GM23338 (cell line): ENCODE data around the gene CDH20. TPM values are rescaled to one million over a fixed set of nuclear protein-coding genes. Genes with fewer than 3 reads are reported as not detected.
A peak's percentile ranks its signal among the peaks of the same experiment; 100 is the strongest.

Experiments used
- ATAC-seq: fragments of 200-7000 bp; cut with Tn5 transposase; 3 replicates; pipeline ENCODE4 v1.9.1; 2020
- DNase-seq: peaks from one replicate; pipeline ENCODE4 v3.0.0-alpha.2; 2015; ENCODE audit warnings: low spot score
- H2AFZ ChIP-seq: fragments of 200-600 bp; sonication (generic); 2 replicates; pipeline ENCODE4 v1.8.0; 2016; ENCODE audit warnings: antibody characterized with exemption, mild to moderate bottlenecking, moderate library complexity
- H3F3A ChIP-seq: fragments of 200-600 bp; sonication (generic); replicated peaks from 2 replicates; pipeline ENCODE4 v1.8.0; 2017; ENCODE audit warnings: antibody characterized with exemption, mixed run types, low read depth
- H3K27ac ChIP-seq: fragments of 200-600 bp; sonication (generic); 2 replicates; pipeline ENCODE4 v1.6.1; 2016; ENCODE audit warnings: low read depth
- H3K27me3 ChIP-seq: fragments of 200-600 bp; sonication (generic); 2 replicates; pipeline ENCODE4 v1.8.0; 2016; ENCODE audit warnings: mild to moderate bottlenecking, mixed run types, moderate library complexity; ENCODE audit not compliant: insufficient read depth
- H3K36me3 ChIP-seq: fragments of 200-600 bp; sonication (generic); 2 replicates; pipeline ENCODE4 v1.8.0; 2016; ENCODE audit warnings: mild to moderate bottlenecking; ENCODE audit not compliant: insufficient read depth
- H3K4me1 ChIP-seq: fragments of 200-600 bp; sonication (generic); 2 replicates; pipeline ENCODE4 v1.8.0; 2016; ENCODE audit warnings: mild to moderate bottlenecking, moderate library complexity; ENCODE audit not compliant: insufficient read depth
- H3K4me2 ChIP-seq: fragments of 200-600 bp; sonication (generic); 2 replicates; pipeline ENCODE4 v1.7.1; 2017; ENCODE audit warnings: mixed run types
- H3K4me3 ChIP-seq: fragments of 200-600 bp; sonication (generic); 2 replicates; pipeline ENCODE4 v1.6.1; 2016; ENCODE audit warnings: mixed run types
- H3K79me2 ChIP-seq: fragments of 200-600 bp; sonication (generic); replicated peaks from 2 replicates; pipeline ENCODE4 v1.8.0; 2017; ENCODE audit warnings: mild to moderate bottlenecking; ENCODE audit not compliant: insufficient read depth
- H3K9me2 ChIP-seq: fragments of 200-600 bp; sonication (generic); 2 replicates; pipeline ENCODE4 v1.8.0; 2017; ENCODE audit not compliant: insufficient read depth
- H4K20me1 ChIP-seq: fragments of 200-600 bp; sonication (generic); replicated peaks from 2 replicates; pipeline ENCODE4 v1.8.0; 2017; ENCODE audit warnings: mild to moderate bottlenecking; ENCODE audit not compliant: insufficient read depth
- H3K27ac Mint-ChIP-seq: 2 replicates; pipeline ENCODE4 v1.8.0; 2020; ENCODE audit warnings: inconsistent platforms, mild to moderate bottlenecking, moderate library complexity, mixed read lengths
- H3K27me3 Mint-ChIP-seq: 3 replicates; pipeline ENCODE4 v1.8.0; 2022; ENCODE audit warnings: low read depth, mild to moderate bottlenecking, moderate library complexity, mixed read lengths, inconsistent platforms; ENCODE audit not compliant: insufficient read depth, poor library complexity
- H3K36me3 Mint-ChIP-seq: 3 replicates; pipeline ENCODE4 v1.8.0; 2021; ENCODE audit warnings: low read depth, mild to moderate bottlenecking, inconsistent platforms, moderate library complexity, mixed read lengths
- H3K4me1 Mint-ChIP-seq: 3 replicates; pipeline ENCODE4 v1.8.0; 2020; ENCODE audit warnings: mild to moderate bottlenecking, inconsistent platforms, mixed read lengths
- H3K4me3 Mint-ChIP-seq: 3 replicates; pipeline ENCODE4 v1.8.0; 2021; ENCODE audit warnings: moderate library complexity, mild to moderate bottlenecking, inconsistent platforms, mixed read lengths
- H3K9me3 Mint-ChIP-seq: 3 replicates; pipeline ENCODE4 v1.8.0; 2020; ENCODE audit warnings: moderate library complexity, mild to moderate bottlenecking, inconsistent platforms, mixed read lengths
- CREB1 ChIP-seq: fragments of 250-450 bp; sonication (Bioruptor Pico); IDR thresholded peaks from 2 replicates; pipeline ENCODE4 v1.5.0; 2020; ENCODE audit warnings: low read depth, mild to moderate bottlenecking, moderate library complexity
- CTCF ChIP-seq, 2 experiments: fragments of 200-600 bp in 1 of 2; sonication (generic) in 1 of 2; conservative IDR thresholded peaks; 2 replicates each; pipeline versions ENCODE4 v1.5.1 to v1.6.1; 2016 to 2017; ENCODE audit warnings: antibody characterized with exemption in 2 of 2, low read depth in 2 of 2, mild to moderate bottlenecking in 2 of 2, moderate library complexity in 1 of 2
- JUNB ChIP-seq: IDR thresholded peaks from one replicate; pipeline ENCODE4 v1.6.1; 2016; ENCODE audit warnings: antibody characterized with exemption; ENCODE audit not compliant: unreplicated experiment
- NANOG ChIP-seq: IDR thresholded peaks from 2 replicates; pipeline ENCODE4 v1.6.1; 2016; ENCODE audit warnings: antibody characterized with exemption, borderline replicate concordance
- POLR2AphosphoS5 ChIP-seq: IDR thresholded peaks from 2 replicates; pipeline ENCODE4 v1.6.1; 2016; ENCODE audit warnings: antibody characterized with exemption, low read depth
- REST ChIP-seq: IDR thresholded peaks from one replicate; pipeline ENCODE4 v1.6.1; 2018; ENCODE audit warnings: antibody characterized with exemption; ENCODE audit not compliant: unreplicated experiment
- STAT1 ChIP-seq: IDR thresholded peaks from one replicate; pipeline ENCODE4 v1.6.1; 2016; ENCODE audit warnings: antibody characterized with exemption; ENCODE audit not compliant: unreplicated experiment
- ZNF114 ChIP-seq: fragments of 250-450 bp; sonication (Bioruptor Pico); IDR thresholded peaks from 2 replicates; pipeline ENCODE4 v1.5.0; 2020; ENCODE audit warnings: mild to moderate bottlenecking, moderate library complexity
- polyA plus RNA-seq: library from polyadenylated mRNA; unstranded; fragments of >200 nt; fragmentation: Nextera tagmentation; extraction: Ambion mirVana; gene quantifications from 2 replicates; pipeline ENCODE4 v1.2.1, GENCODE V29; 2016
- total RNA-seq: library from RNA; depleted of rRNA; stranded (reverse); fragments of >200 nt; shearing (Covaris generic); gene quantifications from 2 replicates; pipeline ENCODE4 v1.2.3, GENCODE V29; 2014
- TF ChIP-seq, protein P1 (sequence below): IDR thresholded peaks from 2 replicates; pipeline ENCODE4 v1.6.1; 2016; ENCODE audit warnings: antibody characterized with exemption

CDH20 gene
- total and polyA plus RNA-seq, 2 experiments from 2014 or later, result 1.0 TPM; not detected in 1

DNA sequence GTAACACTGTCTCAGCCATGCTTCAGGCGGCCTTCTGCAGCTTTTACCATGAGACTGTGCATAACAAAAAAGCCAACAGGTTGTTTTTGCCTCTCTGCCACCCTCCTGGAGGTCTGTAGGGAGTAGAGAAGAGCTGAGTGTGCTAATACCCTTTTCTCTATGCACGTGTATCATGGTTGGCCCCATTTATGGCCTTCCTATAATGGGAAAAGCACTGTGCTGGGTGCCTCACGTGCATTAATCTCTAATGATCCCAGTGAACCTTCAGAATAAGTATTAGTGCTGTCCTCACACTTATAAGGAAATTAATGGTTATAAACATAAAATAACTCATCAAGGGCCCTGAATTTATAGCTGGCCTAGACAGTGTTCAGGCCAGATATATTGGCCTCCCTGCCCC lies 164.2 kb downstream of the CDH20 start (continued):
- TF ChIP-seq, protein P1, sequence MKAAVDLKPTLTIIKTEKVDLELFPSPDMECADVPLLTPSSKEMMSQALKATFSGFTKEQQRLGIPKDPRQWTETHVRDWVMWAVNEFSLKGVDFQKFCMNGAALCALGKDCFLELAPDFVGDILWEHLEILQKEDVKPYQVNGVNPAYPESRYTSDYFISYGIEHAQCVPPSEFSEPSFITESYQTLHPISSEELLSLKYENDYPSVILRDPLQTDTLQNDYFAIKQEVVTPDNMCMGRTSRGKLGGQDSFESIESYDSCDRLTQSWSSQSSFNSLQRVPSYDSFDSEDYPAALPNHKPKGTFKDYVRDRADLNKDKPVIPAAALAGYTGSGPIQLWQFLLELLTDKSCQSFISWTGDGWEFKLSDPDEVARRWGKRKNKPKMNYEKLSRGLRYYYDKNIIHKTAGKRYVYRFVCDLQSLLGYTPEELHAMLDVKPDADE, result no peak
- no peak for TF ChIP-seq CTCF (conservative IDR thresholded peaks at IDR 0.05; ENCODE audit: low read depth in 2 of 2)
- no peak for TF ChIP-seq JUNB
- TF ChIP-seq NANOG, result no peak
- no peak for TF ChIP-seq ZNF114 (CRISPR knock-in tag)
- no peak for TF ChIP-seq REST
- no peak for TF ChIP-seq CREB1 (CRISPR knock-in tag)
- no peak for TF ChIP-seq STAT1
- TF ChIP-seq POLR2AphosphoS5, result no peak

GRCh38 chr18:61502472-61502871 lies 169.2 kb downstream of the CDH20 start:
- Histone ChIP-seq H3K4me3 (no peak overlapping the region), H3K9me2 (no peaks in the 10 kb centered on the region), H3K27me3 (no peaks in the 10 kb centered on the region), H3K27ac (no peak overlapping the region), H3K4me2 (no peak overlapping the region), H3F3A (no peaks in the 10 kb centered on the region), H2AFZ (no peak overlapping the region), H3K79me2 (no peaks in the 10 kb centered on the region), H4K20me1 (no peaks in the 10 kb centered on the region), H3K36me3 (no peaks in the 10 kb centered on the region), H3K4me1 (no peaks in the 10 kb centered on the region; the same call in 1 of the 2 replicates)
- DNase-seq, result peak; percentile 84
- Mint-ChIP-seq H3K4me3 (no peak overlapping the region), H3K9me3 (no peaks in the 10 kb centered on the region), H3K27ac (no peak overlapping the region), H3K27me3 (peaks cover 2% of the 10 kb centered on the region), H3K36me3 (no peaks in the 10 kb centered on the region), H3K4me1 (peaks cover 17% of the 10 kb centered on the region)
- TF ChIP-seq REST, result no peak
- TF ChIP-seq CTCF (conservative IDR thresholded peaks at IDR 0.05; ENCODE audit: low read depth in 2 of 2), result peak; percentile 79 to 85
- TF ChIP-seq STAT1, result no peak
- ATAC-seq, result peak; percentile 89
